HG03025 (cell line): ENCODE data around the gene FCHSD2.

Source experiments
- ATAC-seq: cut with Tn5 transposase; IDR thresholded peaks from one replicate; pipeline ENCODE4 v1.9.1; 2021; ENCODE audit warnings: mild to moderate bottlenecking, moderate library complexity; ENCODE audit not compliant: unreplicated experiment, low FRiP score

Gene FCHSD2

GRCh38 chr11:72787216-72788104 lies 354.7 kb downstream of the FCHSD2 start:
- ATAC-seq: no peak
